GM23338 (cell line): ENCODE results near the gene NTN3. TPM values are rescaled to one million over a fixed set of nuclear protein-coding genes. Genes with fewer than 3 reads are reported as not detected.

Experiments used
- ATAC-seq: fragments of 200-7000 bp; cut with Tn5 transposase; 3 replicates; pipeline ENCODE4 v1.9.1; 2020
- DNase-seq: peaks from one replicate; pipeline ENCODE4 v3.0.0-alpha.2; 2015; ENCODE audit warnings: low spot score
- H2AFZ ChIP-seq: fragments of 200-600 bp; sonication (generic); 2 replicates; pipeline ENCODE4 v1.8.0; 2016; ENCODE audit warnings: antibody characterized with exemption, mild to moderate bottlenecking, moderate library complexity
- H3F3A ChIP-seq: fragments of 200-600 bp; sonication (generic); replicated peaks from 2 replicates; pipeline ENCODE4 v1.8.0; 2017; ENCODE audit warnings: antibody characterized with exemption, mixed run types, low read depth
- H3K27ac ChIP-seq: fragments of 200-600 bp; sonication (generic); 2 replicates; pipeline ENCODE4 v1.6.1; 2016; ENCODE audit warnings: low read depth
- H3K27me3 ChIP-seq: fragments of 200-600 bp; sonication (generic); 2 replicates; pipeline ENCODE4 v1.8.0; 2016; ENCODE audit warnings: mild to moderate bottlenecking, mixed run types, moderate library complexity; ENCODE audit not compliant: insufficient read depth
- H3K36me3 ChIP-seq: fragments of 200-600 bp; sonication (generic); 2 replicates; pipeline ENCODE4 v1.8.0; 2016; ENCODE audit warnings: mild to moderate bottlenecking; ENCODE audit not compliant: insufficient read depth
- H3K4me1 ChIP-seq: fragments of 200-600 bp; sonication (generic); 2 replicates; pipeline ENCODE4 v1.8.0; 2016; ENCODE audit warnings: mild to moderate bottlenecking, moderate library complexity; ENCODE audit not compliant: insufficient read depth
- H3K4me2 ChIP-seq: fragments of 200-600 bp; sonication (generic); 2 replicates; pipeline ENCODE4 v1.7.1; 2017; ENCODE audit warnings: mixed run types
- H3K4me3 ChIP-seq: fragments of 200-600 bp; sonication (generic); 2 replicates; pipeline ENCODE4 v1.6.1; 2016; ENCODE audit warnings: mixed run types
- H3K79me2 ChIP-seq: fragments of 200-600 bp; sonication (generic); replicated peaks from 2 replicates; pipeline ENCODE4 v1.8.0; 2017; ENCODE audit warnings: mild to moderate bottlenecking; ENCODE audit not compliant: insufficient read depth
- H3K9me2 ChIP-seq: fragments of 200-600 bp; sonication (generic); 2 replicates; pipeline ENCODE4 v1.8.0; 2017; ENCODE audit not compliant: insufficient read depth
- H4K20me1 ChIP-seq: fragments of 200-600 bp; sonication (generic); replicated peaks from 2 replicates; pipeline ENCODE4 v1.8.0; 2017; ENCODE audit warnings: mild to moderate bottlenecking; ENCODE audit not compliant: insufficient read depth
- H3K27ac Mint-ChIP-seq: 2 replicates; pipeline ENCODE4 v1.8.0; 2020; ENCODE audit warnings: inconsistent platforms, mild to moderate bottlenecking, moderate library complexity, mixed read lengths
- H3K27me3 Mint-ChIP-seq: 3 replicates; pipeline ENCODE4 v1.8.0; 2022; ENCODE audit warnings: low read depth, mild to moderate bottlenecking, moderate library complexity, mixed read lengths, inconsistent platforms; ENCODE audit not compliant: insufficient read depth, poor library complexity
- H3K36me3 Mint-ChIP-seq: 3 replicates; pipeline ENCODE4 v1.8.0; 2021; ENCODE audit warnings: low read depth, mild to moderate bottlenecking, inconsistent platforms, moderate library complexity, mixed read lengths
- H3K4me1 Mint-ChIP-seq: 3 replicates; pipeline ENCODE4 v1.8.0; 2020; ENCODE audit warnings: mild to moderate bottlenecking, inconsistent platforms, mixed read lengths
- H3K4me3 Mint-ChIP-seq: 3 replicates; pipeline ENCODE4 v1.8.0; 2021; ENCODE audit warnings: moderate library complexity, mild to moderate bottlenecking, inconsistent platforms, mixed read lengths
- H3K9me3 Mint-ChIP-seq: 3 replicates; pipeline ENCODE4 v1.8.0; 2020; ENCODE audit warnings: moderate library complexity, mild to moderate bottlenecking, inconsistent platforms, mixed read lengths
- CREB1 ChIP-seq: fragments of 250-450 bp; sonication (Bioruptor Pico); IDR thresholded peaks from 2 replicates; pipeline ENCODE4 v1.5.0; 2020; ENCODE audit warnings: low read depth, mild to moderate bottlenecking, moderate library complexity
- EZH2 ChIP-seq: fragments of 200-600 bp; sonication (generic); IDR thresholded peaks from one replicate; pipeline ENCODE4 v1.8.0; 2017; ENCODE audit warnings: antibody characterized with exemption, mild to moderate bottlenecking, low read depth; ENCODE audit not compliant: unreplicated experiment
- STAT1 ChIP-seq: IDR thresholded peaks from one replicate; pipeline ENCODE4 v1.6.1; 2016; ENCODE audit warnings: antibody characterized with exemption; ENCODE audit not compliant: unreplicated experiment
- ZNF114 ChIP-seq: fragments of 250-450 bp; sonication (Bioruptor Pico); IDR thresholded peaks from 2 replicates; pipeline ENCODE4 v1.5.0; 2020; ENCODE audit warnings: mild to moderate bottlenecking, moderate library complexity
- ZNF331 ChIP-seq: fragments of 250-450 bp; sonication (Bioruptor Pico); IDR thresholded peaks from 2 replicates; pipeline ENCODE4 v1.5.0; 2020; ENCODE audit warnings: low read depth, mild to moderate bottlenecking, moderate library complexity
- polyA plus RNA-seq: library from polyadenylated mRNA; unstranded; fragments of >200 nt; fragmentation: Nextera tagmentation; extraction: Ambion mirVana; gene quantifications from 2 replicates; pipeline ENCODE4 v1.2.1, GENCODE V29; 2016
- total RNA-seq: library from RNA; depleted of rRNA; stranded (reverse); fragments of >200 nt; shearing (Covaris generic); gene quantifications from 2 replicates; pipeline ENCODE4 v1.2.3, GENCODE V29; 2014
- TF ChIP-seq, protein P1 (sequence below): IDR thresholded peaks from one replicate; pipeline ENCODE4 v1.6.1; 2018; ENCODE audit warnings: antibody characterized with exemption; ENCODE audit not compliant: unreplicated experiment
- TF ChIP-seq, protein P2 (sequence below): IDR thresholded peaks from 2 replicates; pipeline ENCODE4 v1.6.1; 2016; ENCODE audit warnings: antibody characterized with exemption
- TF ChIP-seq, protein P3 (sequence below): fragments of 250-450 bp; sonication (Bioruptor Pico); IDR thresholded peaks from 2 replicates; pipeline ENCODE4 v1.5.0; 2020; ENCODE audit warnings: mild to moderate bottlenecking, moderate library complexity

NTN3 gene
- total and polyA plus RNA-seq, 2 experiments from 2014 or later, result 0.10 to 1.7 TPM

DNA sequence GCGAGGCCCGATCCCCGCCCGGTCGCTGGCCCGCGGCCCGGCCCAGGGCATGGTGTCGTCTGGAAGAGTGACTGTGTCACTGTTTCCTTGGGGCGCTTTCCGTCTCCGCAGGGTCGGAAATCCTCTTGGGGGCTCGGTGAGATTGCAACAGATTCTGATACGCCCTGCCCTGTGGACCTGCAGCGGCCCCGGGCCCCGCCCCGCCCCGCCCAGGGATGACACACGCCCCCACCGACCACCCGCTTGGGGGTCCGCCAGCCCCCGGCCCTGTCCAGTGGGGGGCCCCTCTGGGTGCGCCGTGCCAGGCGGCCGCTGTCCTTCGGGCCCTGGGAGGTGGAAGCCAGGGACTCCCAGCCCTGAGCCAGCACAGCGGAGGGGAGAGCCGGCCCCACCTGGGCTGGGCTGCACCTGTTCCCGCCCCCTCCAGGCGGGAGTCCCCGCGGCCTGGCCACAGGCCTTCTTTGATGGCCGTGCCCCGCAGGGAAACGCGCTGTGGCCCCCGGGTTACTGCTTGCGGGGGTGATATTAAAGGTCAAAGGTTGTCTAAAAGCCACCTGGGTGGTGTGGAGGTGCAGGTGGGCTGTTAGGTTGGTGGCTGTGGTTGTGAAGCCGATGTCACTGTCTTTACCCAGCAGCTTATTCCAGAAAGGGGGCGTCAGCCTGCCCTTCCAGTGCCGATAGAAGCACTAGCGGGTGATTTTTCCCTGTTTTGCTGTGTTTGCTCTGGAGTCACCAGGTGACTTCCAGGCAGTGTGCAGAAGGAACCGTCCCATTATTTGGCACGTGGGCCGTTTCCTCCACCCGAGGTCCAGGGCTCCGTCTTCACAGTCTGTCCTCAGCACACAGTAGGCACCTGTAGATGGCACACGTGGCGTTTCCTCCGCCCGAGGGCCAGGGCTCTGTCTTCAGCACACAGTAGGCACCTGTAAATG, 4.6 kb downstream of the NTN3 start:
- Histone ChIP-seq H2AFZ (no peak overlapping the region), H3K36me3 (no peaks in the 10 kb centered on the region), H3K4me3 (peak overlapping the region; percentile 72), H4K20me1 (peaks cover 32% of the 10 kb centered on the region), H3K79me2 (peaks cover 14% of the 10 kb centered on the region), H3K27ac (no peak overlapping the region), H3K27me3 (peaks cover 51% of the 10 kb centered on the region), H3K4me2 (peak overlapping the region; percentile 86), H3K9me2 (no peaks in the 10 kb centered on the region), H3K4me1 (peaks cover 10% of the 10 kb centered on the region), H3F3A (peaks cover 16% of the 10 kb centered on the region)
- DNase-seq (peak; percentile 61), ATAC-seq (peak; percentile 37)
- TF ChIP-seq ZNF114 (CRISPR knock-in tag) (no peak), EZH2 (no peak), ZNF331 (CRISPR knock-in tag) (no peak)
- TF ChIP-seq, protein P1, sequence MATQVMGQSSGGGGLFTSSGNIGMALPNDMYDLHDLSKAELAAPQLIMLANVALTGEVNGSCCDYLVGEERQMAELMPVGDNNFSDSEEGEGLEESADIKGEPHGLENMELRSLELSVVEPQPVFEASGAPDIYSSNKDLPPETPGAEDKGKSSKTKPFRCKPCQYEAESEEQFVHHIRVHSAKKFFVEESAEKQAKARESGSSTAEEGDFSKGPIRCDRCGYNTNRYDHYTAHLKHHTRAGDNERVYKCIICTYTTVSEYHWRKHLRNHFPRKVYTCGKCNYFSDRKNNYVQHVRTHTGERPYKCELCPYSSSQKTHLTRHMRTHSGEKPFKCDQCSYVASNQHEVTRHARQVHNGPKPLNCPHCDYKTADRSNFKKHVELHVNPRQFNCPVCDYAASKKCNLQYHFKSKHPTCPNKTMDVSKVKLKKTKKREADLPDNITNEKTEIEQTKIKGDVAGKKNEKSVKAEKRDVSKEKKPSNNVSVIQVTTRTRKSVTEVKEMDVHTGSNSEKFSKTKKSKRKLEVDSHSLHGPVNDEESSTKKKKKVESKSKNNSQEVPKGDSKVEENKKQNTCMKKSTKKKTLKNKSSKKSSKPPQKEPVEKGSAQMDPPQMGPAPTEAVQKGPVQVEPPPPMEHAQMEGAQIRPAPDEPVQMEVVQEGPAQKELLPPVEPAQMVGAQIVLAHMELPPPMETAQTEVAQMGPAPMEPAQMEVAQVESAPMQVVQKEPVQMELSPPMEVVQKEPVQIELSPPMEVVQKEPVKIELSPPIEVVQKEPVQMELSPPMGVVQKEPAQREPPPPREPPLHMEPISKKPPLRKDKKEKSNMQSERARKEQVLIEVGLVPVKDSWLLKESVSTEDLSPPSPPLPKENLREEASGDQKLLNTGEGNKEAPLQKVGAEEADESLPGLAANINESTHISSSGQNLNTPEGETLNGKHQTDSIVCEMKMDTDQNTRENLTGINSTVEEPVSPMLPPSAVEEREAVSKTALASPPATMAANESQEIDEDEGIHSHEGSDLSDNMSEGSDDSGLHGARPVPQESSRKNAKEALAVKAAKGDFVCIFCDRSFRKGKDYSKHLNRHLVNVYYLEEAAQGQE, result no peak
- TF ChIP-seq, protein P2, sequence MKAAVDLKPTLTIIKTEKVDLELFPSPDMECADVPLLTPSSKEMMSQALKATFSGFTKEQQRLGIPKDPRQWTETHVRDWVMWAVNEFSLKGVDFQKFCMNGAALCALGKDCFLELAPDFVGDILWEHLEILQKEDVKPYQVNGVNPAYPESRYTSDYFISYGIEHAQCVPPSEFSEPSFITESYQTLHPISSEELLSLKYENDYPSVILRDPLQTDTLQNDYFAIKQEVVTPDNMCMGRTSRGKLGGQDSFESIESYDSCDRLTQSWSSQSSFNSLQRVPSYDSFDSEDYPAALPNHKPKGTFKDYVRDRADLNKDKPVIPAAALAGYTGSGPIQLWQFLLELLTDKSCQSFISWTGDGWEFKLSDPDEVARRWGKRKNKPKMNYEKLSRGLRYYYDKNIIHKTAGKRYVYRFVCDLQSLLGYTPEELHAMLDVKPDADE, result no peak
- Mint-ChIP-seq H3K27me3 (peaks cover 33% of the 10 kb centered on the region), H3K9me3 (no peaks in the 10 kb centered on the region), H3K4me1 (peaks cover 10% of the 10 kb centered on the region; the same call in 2 of the 3 replicates), H3K4me3 (peak overlapping the region; percentile 75), H3K36me3 (no peaks in the 10 kb centered on the region; the same call in 2 of the 3 replicates), H3K27ac (no peak overlapping the region)

DNA sequence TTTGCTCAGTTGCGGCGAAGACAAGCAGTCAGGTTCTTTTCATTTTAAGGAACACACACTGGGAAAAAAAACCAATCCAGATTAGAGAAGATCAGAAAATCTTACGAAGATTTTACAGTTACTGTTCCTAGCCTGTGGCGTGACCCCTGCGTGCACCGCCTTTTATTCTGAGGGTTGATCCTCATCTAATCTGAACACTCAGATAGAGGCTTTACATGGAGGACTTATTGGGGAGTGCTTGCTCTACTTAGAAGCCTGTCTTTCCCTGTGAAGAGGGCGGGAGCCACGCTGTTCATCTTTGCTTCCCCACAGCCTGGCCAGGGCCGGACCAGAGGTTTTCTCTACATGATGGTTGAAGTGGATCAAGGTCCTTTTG, 5.2 kb downstream of the NTN3 start:
- ATAC-seq, result no peak
- Histone ChIP-seq H3F3A (peaks cover 16% of the 10 kb centered on the region), H3K27me3 (peaks cover 45% of the 10 kb centered on the region), H3K4me1 (peaks cover 8% of the 10 kb centered on the region), H3K36me3 (no peaks in the 10 kb centered on the region), H3K4me2 (peak overlapping the region; percentile 86), H3K9me2 (no peaks in the 10 kb centered on the region), H3K79me2 (peaks cover 14% of the 10 kb centered on the region), H3K27ac (no peak overlapping the region), H4K20me1 (peaks cover 32% of the 10 kb centered on the region), H3K4me3 (peak overlapping the region; percentile 72), H2AFZ (no peak overlapping the region)
- Mint-ChIP-seq H3K4me3 (peak overlapping the region; percentile 75), H3K27ac (no peak overlapping the region), H3K36me3 (no peaks in the 10 kb centered on the region; the same call in 2 of the 3 replicates), H3K4me1 (peaks cover 10% of the 10 kb centered on the region; the same call in 2 of the 3 replicates), H3K27me3 (peaks cover 34% of the 10 kb centered on the region), H3K9me3 (no peaks in the 10 kb centered on the region)
- TF ChIP-seq STAT1, result no peak
- no peak for TF ChIP-seq CREB1 (CRISPR knock-in tag)
- TF ChIP-seq, protein P3, sequence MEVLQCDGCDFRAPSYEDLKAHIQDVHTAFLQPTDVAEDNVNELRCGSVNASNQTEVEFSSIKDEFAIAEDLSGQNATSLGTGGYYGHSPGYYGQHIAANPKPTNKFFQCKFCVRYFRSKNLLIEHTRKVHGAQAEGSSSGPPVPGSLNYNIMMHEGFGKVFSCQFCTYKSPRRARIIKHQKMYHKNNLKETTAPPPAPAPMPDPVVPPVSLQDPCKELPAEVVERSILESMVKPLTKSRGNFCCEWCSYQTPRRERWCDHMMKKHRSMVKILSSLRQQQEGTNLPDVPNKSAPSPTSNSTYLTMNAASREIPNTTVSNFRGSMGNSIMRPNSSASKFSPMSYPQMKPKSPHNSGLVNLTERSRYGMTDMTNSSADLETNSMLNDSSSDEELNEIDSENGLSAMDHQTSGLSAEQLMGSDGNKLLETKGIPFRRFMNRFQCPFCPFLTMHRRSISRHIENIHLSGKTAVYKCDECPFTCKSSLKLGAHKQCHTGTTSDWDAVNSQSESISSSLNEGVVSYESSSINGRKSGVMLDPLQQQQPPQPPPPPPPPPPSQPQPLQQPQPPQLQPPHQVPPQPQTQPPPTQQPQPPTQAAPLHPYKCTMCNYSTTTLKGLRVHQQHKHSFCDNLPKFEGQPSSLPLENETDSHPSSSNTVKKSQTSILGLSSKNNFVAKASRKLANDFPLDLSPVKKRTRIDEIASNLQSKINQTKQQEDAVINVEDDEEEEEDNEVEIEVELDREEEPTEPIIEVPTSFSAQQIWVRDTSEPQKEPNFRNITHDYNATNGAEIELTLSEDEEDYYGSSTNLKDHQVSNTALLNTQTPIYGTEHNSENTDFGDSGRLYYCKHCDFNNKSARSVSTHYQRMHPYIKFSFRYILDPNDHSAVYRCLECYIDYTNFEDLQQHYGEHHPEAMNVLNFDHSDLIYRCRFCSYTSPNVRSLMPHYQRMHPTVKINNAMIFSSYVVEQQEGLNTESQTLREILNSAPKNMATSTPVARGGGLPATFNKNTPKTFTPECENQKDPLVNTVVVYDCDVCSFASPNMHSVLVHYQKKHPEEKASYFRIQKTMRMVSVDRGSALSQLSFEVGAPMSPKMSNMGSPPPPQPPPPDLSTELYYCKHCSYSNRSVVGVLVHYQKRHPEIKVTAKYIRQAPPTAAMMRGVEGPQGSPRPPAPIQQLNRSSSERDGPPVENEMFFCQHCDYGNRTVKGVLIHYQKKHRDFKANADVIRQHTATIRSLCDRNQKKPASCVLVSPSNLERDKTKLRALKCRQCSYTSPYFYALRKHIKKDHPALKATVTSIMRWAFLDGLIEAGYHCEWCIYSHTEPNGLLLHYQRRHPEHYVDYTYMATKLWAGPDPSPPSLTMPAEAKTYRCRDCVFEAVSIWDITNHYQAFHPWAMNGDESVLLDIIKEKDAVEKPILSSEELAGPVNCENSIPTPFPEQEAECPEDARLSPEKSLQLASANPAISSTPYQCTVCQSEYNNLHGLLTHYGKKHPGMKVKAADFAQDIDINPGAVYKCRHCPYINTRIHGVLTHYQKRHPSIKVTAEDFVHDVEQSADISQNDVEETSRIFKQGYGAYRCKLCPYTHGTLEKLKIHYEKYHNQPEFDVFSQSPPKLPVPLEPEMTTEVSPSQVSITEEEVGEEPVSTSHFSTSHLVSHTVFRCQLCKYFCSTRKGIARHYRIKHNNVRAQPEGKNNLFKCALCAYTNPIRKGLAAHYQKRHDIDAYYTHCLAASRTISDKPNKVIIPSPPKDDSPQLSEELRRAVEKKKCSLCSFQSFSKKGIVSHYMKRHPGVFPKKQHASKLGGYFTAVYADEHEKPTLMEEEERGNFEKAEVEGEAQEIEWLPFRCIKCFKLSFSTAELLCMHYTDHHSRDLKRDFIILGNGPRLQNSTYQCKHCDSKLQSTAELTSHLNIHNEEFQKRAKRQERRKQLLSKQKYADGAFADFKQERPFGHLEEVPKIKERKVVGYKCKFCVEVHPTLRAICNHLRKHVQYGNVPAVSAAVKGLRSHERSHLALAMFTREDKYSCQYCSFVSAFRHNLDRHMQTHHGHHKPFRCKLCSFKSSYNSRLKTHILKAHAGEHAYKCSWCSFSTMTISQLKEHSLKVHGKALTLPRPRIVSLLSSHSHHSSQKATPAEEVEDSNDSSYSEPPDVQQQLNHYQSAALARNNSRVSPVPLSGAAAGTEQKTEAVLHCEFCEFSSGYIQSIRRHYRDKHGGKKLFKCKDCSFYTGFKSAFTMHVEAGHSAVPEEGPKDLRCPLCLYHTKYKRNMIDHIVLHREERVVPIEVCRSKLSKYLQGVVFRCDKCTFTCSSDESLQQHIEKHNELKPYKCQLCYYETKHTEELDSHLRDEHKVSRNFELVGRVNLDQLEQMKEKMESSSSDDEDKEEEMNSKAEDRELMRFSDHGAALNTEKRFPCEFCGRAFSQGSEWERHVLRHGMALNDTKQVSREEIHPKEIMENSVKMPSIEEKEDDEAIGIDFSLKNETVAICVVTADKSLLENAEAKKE (CRISPR knock-in tag), result no peak
- DNase-seq, result no peak
